Thyroid gland (tissue), 4 donors: Measurements from ENCODE around the gene HAP1. TPM values are rescaled to one million over a fixed set of nuclear protein-coding genes. Genes with fewer than 3 reads are reported as not detected.

Source experiments
- DNase-seq, 2 donors: peaks; one replicate each; pipeline ENCODE4 v3.0.0-alpha.2; 2019
- H3K27ac ChIP-seq, 3 donors: fragments of 200-600 bp; sonication (generic); 1 replicate in 2 of 3; 2 replicates in 1 of 3; pipeline ENCODE4 v1.5.1; 2016 to 2019; ENCODE audit warnings: mild to moderate bottlenecking in 1 of 3, moderate library complexity in 1 of 3
- H3K27me3 ChIP-seq: fragments of 200-600 bp; sonication (generic); one replicate; pipeline ENCODE4 v1.5.1; 2019
- H3K36me3 ChIP-seq, 2 donors: fragments of 200-600 bp; sonication (generic); one replicate each; pipeline ENCODE4 v1.5.1; 2016 to 2019
- H3K4me1 ChIP-seq, 2 donors: fragments of 200-600 bp; sonication (generic); one replicate each; pipeline ENCODE4 v1.5.1; 2017 to 2019
- H3K4me3 ChIP-seq, 3 donors: fragments of 200-600 bp; sonication (generic); replicated peaks in 1 of 3; 1 replicate in 2 of 3; 2 replicates in 1 of 3; pipeline ENCODE4 v1.5.1; 2016; ENCODE audit warnings: mild to moderate bottlenecking in 1 of 3
- H3K9me3 ChIP-seq: fragments of 200-600 bp; sonication (generic); one replicate; pipeline ENCODE4 v1.5.1; 2017
- POLR2A ChIP-seq, 2 donors: fragments of 450-650 bp; IDR thresholded peaks; one replicate each; pipeline ENCODE4 v1.6.1; 2017; ENCODE audit warnings: antibody characterized with exemption in 2 of 2, mild to moderate bottlenecking in 2 of 2, moderate library complexity in 1 of 2
- WGBS, 2 donors: methylation state at CpG; one replicate each; pipeline ENCODE4 v1.1.5; 2017; 5-methylcytosine and 5-hydroxymethylcytosine counted together
- intact Hi-C: fragments of 100-400 bp; cut with DNase I; formaldehyde crosslinking; loops from one replicate; pipeline ENCODE4 v1.15.1; 2023
- total RNA-seq, 4 donors: library from RNA; depleted of rRNA; stranded (reverse); fragments of >200 nt; gene quantifications; one replicate each; pipeline ENCODE4 v1.2.3, GENCODE V29; 2016
- TF ChIP-seq, protein P1 (sequence below), 6 experiments: fragments of 200-600 bp in 3 of 6; fragments of 450-650 bp in 3 of 6; sonication (generic) in 3 of 6; IDR thresholded peaks; one replicate each; pipeline ENCODE4 v1.5.1; 2016 to 2019; ENCODE audit warnings: antibody characterized with exemption in 6 of 6, mild to moderate bottlenecking in 2 of 6, inconsistent platforms in 1 of 6, moderate library complexity in 1 of 6

Gene HAP1
- total RNA-seq, 4 donors from 2014 or later = 0.94 to 12.7 (median 1.9) TPM

DNA sequence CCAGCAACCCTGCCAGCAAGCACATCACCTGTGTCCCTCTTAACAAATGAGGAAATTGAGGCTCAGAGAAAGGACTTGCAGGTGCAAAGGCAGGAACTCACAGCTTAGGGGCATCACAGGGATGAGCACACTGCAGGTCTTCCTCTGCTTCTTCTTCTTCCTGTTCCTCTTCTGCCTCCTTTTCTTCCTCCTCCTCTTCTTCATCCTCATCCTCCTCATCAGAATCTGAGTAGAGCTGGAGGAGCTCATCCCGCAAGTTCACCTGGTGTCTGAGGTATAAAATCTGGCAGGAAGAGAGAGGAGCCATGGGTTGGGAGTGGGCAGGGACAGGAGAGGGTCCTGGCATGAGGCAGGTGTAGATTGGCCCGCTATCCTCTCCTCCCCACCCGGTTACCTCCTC is 2.6 kb downstream of the HAP1 start:
- intact Hi-C loops = loop anchor here (10.0 kb wide), 2 partner anchors 153 to 233 kb away; partner anchors contain the start of gene CNP
- no peak for TF ChIP-seq POLR2A (IDR thresholded peaks at IDR 0.05)
- H3K9me3 ChIP-seq = no peaks in the 10 kb centered on the region
- WGBS, 2 donors = 44 to 89% methylated on average over 3 of the region's 3 CpGs
- no peak overlapping the region for H3K27ac ChIP-seq
- no peak overlapping the region for H3K4me3 ChIP-seq
- peaks cover 20 to 27% of the 10 kb centered on the region in 2 donors for H3K4me1 ChIP-seq
- DNase-seq = no peak
- no peaks in the 10 kb centered on the region for H3K36me3 ChIP-seq
- no peaks in the 10 kb centered on the region for H3K27me3 ChIP-seq

DNA sequence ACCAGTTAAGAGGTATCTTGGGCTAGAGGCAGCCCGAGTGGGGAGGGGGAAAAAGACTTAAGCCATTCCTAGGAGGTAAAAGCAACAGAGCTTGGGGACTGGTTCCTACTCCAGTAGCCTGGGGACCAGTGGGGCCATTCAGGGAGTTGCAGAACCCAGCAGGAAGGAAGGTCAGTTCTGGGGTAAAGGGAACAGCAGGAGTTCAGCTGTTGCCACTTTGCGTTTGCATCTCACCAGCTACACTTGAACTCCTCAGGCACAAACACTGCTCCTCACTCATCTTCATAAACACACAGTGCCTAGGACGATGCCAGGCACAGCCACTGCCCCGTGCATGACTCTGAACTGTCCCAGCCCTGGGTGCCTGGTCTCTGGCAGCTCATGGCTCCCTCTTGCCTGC is 4.0 kb downstream of the HAP1 start:
- no peak for TF ChIP-seq POLR2A (IDR thresholded peaks at IDR 0.05)
- TF ChIP-seq, protein P1, sequence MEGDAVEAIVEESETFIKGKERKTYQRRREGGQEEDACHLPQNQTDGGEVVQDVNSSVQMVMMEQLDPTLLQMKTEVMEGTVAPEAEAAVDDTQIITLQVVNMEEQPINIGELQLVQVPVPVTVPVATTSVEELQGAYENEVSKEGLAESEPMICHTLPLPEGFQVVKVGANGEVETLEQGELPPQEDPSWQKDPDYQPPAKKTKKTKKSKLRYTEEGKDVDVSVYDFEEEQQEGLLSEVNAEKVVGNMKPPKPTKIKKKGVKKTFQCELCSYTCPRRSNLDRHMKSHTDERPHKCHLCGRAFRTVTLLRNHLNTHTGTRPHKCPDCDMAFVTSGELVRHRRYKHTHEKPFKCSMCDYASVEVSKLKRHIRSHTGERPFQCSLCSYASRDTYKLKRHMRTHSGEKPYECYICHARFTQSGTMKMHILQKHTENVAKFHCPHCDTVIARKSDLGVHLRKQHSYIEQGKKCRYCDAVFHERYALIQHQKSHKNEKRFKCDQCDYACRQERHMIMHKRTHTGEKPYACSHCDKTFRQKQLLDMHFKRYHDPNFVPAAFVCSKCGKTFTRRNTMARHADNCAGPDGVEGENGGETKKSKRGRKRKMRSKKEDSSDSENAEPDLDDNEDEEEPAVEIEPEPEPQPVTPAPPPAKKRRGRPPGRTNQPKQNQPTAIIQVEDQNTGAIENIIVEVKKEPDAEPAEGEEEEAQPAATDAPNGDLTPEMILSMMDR (IDR thresholded peaks at IDR 0.05) = no peak
- intact Hi-C loops = loop anchor here (10.0 kb wide), 2 partner anchors 154 to 234 kb away; partner anchors contain the start of gene CNP
- WGBS, 2 donors = 69 to 75% methylated on average over 4 of the region's 4 CpGs
- Histone ChIP-seq H3K4me1 (peaks cover 15 to 23% of the 10 kb centered on the region in 2 donors), H3K27me3 (no peaks in the 10 kb centered on the region), H3K4me3 (no peak overlapping the region), H3K36me3 (no peaks in the 10 kb centered on the region), H3K9me3 (no peaks in the 10 kb centered on the region), H3K27ac (no peak overlapping the region)
- DNase-seq = no peak

DNA sequence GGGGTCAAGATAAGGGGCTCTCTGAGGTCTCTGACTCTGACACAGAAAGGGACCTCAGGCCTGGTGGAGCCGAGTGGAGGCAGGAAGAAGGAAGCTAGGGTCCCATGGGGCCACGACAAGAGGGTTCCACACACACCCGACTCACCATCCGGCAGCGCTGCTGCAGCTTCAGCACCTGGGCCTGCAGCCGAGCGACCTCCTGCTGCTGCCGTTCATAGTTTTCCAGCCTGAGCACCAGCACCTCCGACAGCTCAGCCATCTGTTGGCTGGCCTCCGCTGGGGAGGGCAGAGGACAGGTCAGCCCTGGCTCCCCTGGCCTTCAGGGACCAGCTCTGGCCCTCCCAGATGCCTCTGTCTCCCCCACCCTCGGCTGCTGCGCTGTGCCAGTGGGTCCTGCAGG is 6.4 kb downstream of the HAP1 start:
- no peaks in the 10 kb centered on the region for H3K36me3 ChIP-seq
- H3K9me3 ChIP-seq = no peaks in the 10 kb centered on the region
- H3K27ac ChIP-seq = no peak overlapping the region
- TF ChIP-seq, protein P1 (IDR thresholded peaks at IDR 0.05) = no peak
- no peak for TF ChIP-seq POLR2A (IDR thresholded peaks at IDR 0.05)
- peaks cover 0 to 4% of the 10 kb centered on the region in 2 donors for H3K4me1 ChIP-seq
- H3K27me3 ChIP-seq = no peaks in the 10 kb centered on the region
- DNase-seq = no peak
- 75 to 91% methylated on average over 10 to 11 of the region's 12 CpGs for WGBS, 2 donors
- no peak overlapping the region for H3K4me3 ChIP-seq
- intact Hi-C loops = no loop called here

DNA sequence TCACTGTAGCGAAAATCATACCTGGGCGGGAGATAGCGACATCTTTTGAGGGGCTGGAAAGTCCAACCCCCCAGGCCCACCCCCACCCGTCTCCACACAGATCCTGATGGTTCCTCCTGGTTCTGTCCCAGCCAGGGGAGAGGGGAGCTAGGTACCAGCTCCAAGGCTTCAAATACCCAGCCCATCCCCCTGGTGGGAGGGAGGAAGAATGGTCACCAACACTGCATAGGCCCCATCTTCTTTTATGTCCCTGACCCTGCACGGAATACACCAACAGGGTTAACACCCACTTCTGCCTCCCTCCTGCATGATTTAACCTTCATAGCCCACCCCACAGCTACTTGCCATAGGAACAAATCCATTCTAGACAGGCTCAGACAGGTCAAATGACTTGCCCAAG is 9.3 kb downstream of the HAP1 start:
- Histone ChIP-seq H3K4me1 (peaks cover 0 to 4% of the 10 kb centered on the region in 2 donors), H3K27ac (no peak overlapping the region), H3K27me3 (no peaks in the 10 kb centered on the region), H3K36me3 (no peaks in the 10 kb centered on the region), H3K9me3 (no peaks in the 10 kb centered on the region), H3K4me3 (no peak overlapping the region)
- TF ChIP-seq POLR2A (IDR thresholded peaks at IDR 0.05) = no peak
- TF ChIP-seq, protein P1 (IDR thresholded peaks at IDR 0.05) = no peak
- 95% methylated on average over 5 of the region's 5 CpGs for WGBS, 2 donors
- DNase-seq = no peak
- intact Hi-C loops = no loop called here

DNA sequence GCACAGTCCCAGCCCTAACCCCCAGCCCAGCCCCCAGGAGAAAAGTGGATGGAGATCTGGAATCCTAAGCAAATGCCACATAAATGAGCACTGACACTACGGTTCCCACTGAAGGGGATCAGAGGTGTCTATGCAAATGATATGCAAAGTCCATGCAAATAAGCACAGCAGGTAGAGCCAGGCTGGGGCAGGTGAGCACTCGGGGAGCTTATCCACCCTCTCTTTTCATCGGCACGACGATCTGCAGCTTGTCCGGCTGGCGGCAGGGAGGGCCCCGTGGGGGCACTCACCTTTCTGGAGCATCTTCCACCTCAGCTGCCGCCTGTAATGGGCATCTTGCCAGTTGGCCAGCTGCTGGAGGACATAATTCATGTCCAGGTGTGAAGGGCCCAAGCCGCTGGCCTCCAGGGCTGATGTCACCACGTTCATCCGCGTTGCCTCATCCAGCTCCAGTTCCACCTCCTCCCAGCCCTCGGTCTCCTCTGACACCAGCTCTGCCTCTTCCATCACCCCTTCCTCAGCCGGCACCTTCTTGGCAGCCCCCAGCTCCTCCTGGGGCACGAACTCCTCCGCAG is 9.9 kb downstream of the HAP1 start:
- no peaks in the 10 kb centered on the region for H3K27me3 ChIP-seq
- no peak overlapping the region for H3K4me3 ChIP-seq
- no peaks in the 10 kb centered on the region for H3K36me3 ChIP-seq
- no peak for TF ChIP-seq POLR2A (IDR thresholded peaks at IDR 0.05)
- TF ChIP-seq, protein P1 (IDR thresholded peaks at IDR 0.05) = no peak
- no peaks in the 10 kb centered on the region for H3K9me3 ChIP-seq
- H3K27ac ChIP-seq = no peak overlapping the region
- peaks cover 0 to 4% of the 10 kb centered on the region in 2 donors for H3K4me1 ChIP-seq
- DNase-seq = no peak
- WGBS, 2 donors = 74 to 79% methylated on average over 16 of the region's 17 CpGs
- intact Hi-C loops = no loop called here
